ENCODE data around the gene SUOX.

SUOX gene

DNA sequence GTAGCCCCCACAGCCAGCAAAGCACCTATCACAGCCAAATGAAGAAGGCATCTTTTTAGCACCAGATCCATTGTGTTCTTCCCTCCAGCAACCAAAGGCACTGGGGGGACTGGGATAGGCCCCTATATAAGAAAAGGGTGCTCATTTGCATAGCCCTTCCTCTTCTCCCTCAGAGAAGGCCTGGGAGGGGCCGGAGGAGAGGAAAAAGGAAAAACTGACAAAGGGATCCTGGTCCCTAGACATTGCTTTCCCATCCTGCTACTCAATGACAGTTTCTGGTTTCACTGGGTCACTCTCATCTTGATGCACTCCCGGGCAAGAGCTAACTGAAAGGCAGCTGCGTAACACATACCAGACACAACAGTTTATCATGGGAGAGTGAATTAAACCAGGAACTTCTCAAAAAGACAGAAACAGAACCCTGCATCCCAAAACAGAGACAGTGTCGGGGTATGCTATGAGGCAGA is 31.1 kb upstream of the SUOX start, which contains the start of gene PMEL:
Gene PMEL, minus strand, starts transcription at position 102 of the 467 bp plus-strand sequence. Its CDS starts 31 bp downstream, at position 71.
- TF ChIP-seq, protein P1, sequence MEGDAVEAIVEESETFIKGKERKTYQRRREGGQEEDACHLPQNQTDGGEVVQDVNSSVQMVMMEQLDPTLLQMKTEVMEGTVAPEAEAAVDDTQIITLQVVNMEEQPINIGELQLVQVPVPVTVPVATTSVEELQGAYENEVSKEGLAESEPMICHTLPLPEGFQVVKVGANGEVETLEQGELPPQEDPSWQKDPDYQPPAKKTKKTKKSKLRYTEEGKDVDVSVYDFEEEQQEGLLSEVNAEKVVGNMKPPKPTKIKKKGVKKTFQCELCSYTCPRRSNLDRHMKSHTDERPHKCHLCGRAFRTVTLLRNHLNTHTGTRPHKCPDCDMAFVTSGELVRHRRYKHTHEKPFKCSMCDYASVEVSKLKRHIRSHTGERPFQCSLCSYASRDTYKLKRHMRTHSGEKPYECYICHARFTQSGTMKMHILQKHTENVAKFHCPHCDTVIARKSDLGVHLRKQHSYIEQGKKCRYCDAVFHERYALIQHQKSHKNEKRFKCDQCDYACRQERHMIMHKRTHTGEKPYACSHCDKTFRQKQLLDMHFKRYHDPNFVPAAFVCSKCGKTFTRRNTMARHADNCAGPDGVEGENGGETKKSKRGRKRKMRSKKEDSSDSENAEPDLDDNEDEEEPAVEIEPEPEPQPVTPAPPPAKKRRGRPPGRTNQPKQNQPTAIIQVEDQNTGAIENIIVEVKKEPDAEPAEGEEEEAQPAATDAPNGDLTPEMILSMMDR (IDR thresholded peaks at IDR 0.05; ENCODE audit: low read depth, low read length), result no peak
- H3K4me3 ChIP-seq (replicated peaks in 1 of 2; ENCODE audit: low read depth in 2 of 2, low read length in 2 of 2), result peak within 1 kb of the TSS; percentile 89 to 94
- no peak for DNase-seq (ENCODE audit: low read depth in 2 of 2)

DNA sequence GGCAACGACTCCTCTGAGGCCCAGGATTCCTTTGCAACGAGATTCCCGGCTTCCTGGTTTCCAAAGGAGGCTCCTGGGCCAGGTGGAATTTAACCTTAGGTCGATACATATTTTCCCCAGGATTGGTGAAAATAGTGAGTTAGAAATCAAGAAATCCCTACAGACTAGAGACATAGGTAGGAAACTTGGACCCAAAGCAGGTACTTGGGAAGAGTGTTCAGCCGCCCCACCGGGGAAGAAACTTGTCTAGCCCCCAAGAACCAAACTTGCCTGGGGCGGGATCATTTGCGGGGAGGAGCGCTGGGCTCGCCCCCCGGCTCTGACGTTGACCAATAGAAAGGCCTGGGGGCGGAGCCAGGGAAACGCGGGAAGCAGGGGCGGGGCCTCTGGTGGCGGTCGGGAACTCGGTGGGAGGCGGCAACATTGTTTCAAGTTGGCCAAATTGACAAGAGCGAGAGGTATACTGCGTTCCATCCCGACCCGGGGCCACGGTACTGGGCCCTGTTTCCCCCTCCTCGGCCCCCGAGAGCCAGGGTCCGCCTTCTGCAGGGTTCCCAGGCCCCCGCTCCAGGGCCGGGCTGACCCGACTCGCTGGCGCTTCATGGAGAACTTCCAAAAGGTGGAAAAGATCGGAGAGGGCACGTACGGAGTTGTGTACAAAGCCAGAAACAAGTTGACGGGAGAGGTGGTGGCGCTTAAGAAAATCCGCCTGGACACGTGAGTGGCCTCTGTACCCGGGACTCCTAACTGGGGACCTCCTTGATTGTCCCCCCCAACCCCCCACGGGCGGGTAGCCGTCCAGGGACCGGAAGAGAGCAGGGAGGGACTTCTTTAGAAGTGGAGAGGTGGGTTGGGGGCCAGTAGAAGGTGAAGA is 30.4 kb upstream of the SUOX start, which contains the start of gene CDK2:
Gene CDK2, plus strand, starts transcription at position 423 of the 874 bp plus-strand sequence. Its CDS starts 179 bp downstream, at position 602.
- TF ChIP-seq, protein P1 (IDR thresholded peaks at IDR 0.05; ENCODE audit: low read depth, low read length), result no peak
- peak within 1 kb of the TSS; percentile 89 to 94 for H3K4me3 ChIP-seq (replicated peaks in 1 of 2; ENCODE audit: low read depth in 2 of 2, low read length in 2 of 2)
- DNase-seq (ENCODE audit: low read depth in 2 of 2), result peak; percentile 78 to 79

DNA sequence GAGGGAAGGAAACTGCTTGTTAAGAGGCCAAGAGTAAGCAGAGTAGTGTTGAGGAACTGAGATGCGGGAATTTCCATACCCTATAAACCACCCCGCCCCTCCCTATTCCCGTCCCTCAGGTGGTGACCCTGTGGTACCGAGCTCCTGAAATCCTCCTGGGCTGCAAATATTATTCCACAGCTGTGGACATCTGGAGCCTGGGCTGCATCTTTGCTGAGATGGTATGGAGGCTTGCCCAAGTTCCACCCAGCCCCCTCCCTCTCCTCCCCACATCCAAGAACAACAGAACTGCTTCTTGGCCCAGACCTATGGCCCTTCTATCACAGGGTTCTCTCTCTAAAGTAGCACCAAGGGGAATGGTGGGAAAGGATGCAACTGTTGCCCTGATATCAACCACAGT is 27.7 kb upstream of the SUOX start:
- H3K4me3 ChIP-seq (replicated peaks in 1 of 2; ENCODE audit: low read depth in 2 of 2, low read length in 2 of 2), result no peak overlapping the region
- no peak for DNase-seq (ENCODE audit: low read depth in 2 of 2)
- TF ChIP-seq, protein P1 (IDR thresholded peaks at IDR 0.05; ENCODE audit: low read depth, low read length), result no peak

DNA sequence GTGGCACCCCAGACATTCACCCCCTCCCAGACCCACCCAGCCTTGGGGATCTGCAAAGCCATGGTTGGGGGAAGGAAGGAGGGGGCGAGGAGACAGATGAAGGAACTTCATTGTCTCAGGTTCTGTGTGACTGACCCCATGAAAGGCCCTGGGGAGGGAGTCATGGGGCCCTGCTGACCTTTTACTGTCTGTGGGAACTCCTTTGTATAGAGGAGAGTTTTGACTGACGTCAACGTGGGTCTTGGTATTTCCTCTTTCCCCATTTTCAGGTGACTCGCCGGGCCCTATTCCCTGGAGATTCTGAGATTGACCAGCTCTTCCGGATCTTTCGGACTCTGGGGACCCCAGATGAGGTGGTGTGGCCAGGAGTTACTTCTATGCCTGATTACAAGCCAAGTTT is 26.3 kb upstream of the SUOX start:
- no peak overlapping the region for H3K4me3 ChIP-seq (replicated peaks in 1 of 2; ENCODE audit: low read depth in 2 of 2, low read length in 2 of 2)

DNA sequence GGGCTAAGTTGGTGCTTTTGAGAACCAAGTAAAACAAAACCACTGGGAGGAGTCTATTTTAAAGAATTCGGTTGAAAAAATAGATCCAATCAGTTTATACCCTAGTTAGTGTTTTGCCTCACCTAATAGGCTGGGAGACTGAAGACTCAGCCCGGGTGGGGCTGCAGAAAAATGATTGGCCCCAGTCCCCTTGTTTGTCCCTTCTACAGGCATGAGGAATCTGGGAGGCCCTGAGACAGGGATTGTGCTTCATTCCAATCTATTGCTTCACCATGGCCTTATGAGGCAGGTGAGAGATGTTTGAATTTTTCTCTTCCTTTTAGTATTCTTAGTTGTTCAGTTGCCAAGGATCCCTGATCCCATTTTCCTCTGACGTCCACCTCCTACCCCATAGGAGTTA is 25.0 kb upstream of the SUOX start:
- TF ChIP-seq, protein P1 (IDR thresholded peaks at IDR 0.05; ENCODE audit: low read depth, low read length), result no peak
- peak overlapping the region in 1 of 2 donors; percentile 27 for H3K4me3 ChIP-seq (replicated peaks in 1 of 2; ENCODE audit: low read depth in 2 of 2, low read length in 2 of 2)
- DNase-seq (ENCODE audit: low read depth in 2 of 2), result peak; percentile 75 to 89

More for the DNA sequence above, 26.3 kb upstream of the SUOX start:
- TF ChIP-seq, protein P1 (IDR thresholded peaks at IDR 0.05; ENCODE audit: low read depth, low read length), result no peak
- peak; percentile 60 to 90 for DNase-seq (ENCODE audit: low read depth in 2 of 2)

DNA sequence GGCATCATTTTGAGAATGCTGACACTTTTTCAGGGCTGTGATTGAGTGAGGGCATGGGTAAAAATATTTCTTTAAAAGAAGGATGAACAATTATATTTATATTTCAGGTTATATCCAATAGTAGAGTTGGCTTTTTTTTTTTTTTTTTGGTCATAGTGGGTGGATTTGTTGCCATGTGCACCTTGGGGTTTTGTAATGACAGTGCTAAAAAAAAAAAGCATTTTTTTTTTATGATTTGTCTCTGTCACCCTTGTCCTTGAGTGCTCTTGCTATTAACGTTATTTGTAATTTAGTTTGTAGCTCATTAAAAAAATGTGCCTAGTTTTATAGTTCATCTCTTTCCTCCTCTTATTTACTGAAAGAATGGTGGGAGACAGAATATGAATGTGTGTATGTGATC is 24.6 kb upstream of the SUOX start:
- DNase-seq (ENCODE audit: low read depth in 2 of 2), result no peak
- TF ChIP-seq, protein P1 (IDR thresholded peaks at IDR 0.05; ENCODE audit: low read depth, low read length), result no peak
- H3K4me3 ChIP-seq (replicated peaks in 1 of 2; ENCODE audit: low read depth in 2 of 2, low read length in 2 of 2), result peak overlapping the region; percentile 61 to 69
